Erythroblast (primary cell): Measurements from ENCODE around the gene CFI.

ENCODE experiments used
- DNase-seq, 2 experiments: peaks; one replicate each; lab custom pipeline; 2025; lab: John Stamatoyannopoulos, UW
- GATA1 ChIP-seq: IDR thresholded peaks from 2 replicates; pipeline ENCODE4 v1.6.1; 2011; ENCODE audit warnings: low read depth, mild to moderate bottlenecking, control low read depth, low read length, moderate library complexity
- POLR2A ChIP-seq: IDR thresholded peaks from 2 replicates; pipeline ENCODE4 v1.6.1; 2011; ENCODE audit warnings: mild to moderate bottlenecking, low read length

Gene CFI

GRCh38 chr4:109730619-109731545 lies 70.9 kb downstream of the CFI start:
- TF ChIP-seq POLR2A (no peak), GATA1 (no peak)
- DNase-seq: peak; percentile 44

DNA sequence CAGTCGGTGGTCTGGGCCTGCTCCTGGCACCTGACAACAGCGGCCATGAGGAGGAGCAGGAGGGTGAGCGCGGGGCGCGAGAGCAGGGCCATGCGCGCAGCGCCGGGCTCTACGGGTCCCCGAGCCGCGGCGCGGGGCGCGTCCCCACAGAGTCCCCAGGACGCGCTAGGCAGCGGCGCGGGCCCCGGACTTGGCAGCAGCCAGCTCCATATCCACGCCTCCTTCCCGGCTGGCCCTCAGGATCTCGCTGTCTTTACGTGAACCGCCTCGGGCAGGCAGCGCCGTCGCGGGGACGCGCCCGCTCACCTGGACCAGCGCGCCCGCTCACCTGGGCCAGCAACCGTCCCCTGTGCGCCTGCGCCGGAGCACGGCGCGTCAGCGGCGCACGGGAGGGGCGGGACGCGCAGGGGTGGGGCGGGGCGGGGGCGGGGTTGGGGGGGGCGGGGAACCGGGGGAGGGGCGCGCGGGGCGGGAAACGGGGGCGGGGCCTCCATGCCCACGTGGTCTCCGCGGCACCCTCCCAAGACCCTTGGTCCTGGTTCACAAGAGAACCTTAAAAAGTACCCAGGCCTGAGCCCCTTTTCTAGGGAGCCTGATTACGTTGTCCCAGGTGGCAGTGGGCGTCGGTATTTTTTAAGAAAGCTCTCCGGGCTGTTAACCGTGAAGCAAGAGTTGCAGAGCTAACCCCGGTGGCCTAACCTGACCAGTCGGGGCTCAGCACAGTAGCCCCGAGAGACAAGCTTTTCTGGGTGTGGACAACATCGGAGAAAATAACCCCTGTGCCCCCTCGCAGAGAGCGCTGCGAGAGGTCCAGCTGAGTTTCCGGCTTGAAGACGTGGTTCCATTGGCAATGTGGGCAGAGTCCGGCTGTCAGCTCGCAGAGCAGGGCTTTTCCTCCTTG lies 71.8 kb downstream of the CFI start, which contains the start of gene PLA2G12A:
TSS of gene PLA2G12A (minus strand) at position 353 of the 901 bp plus-strand sequence. CDS start at position 92, 261 bp downstream.
- DNase-seq: peak; percentile 83 to 92
- TF ChIP-seq POLR2A (peak; percentile 45), GATA1 (no peak)

DNA sequence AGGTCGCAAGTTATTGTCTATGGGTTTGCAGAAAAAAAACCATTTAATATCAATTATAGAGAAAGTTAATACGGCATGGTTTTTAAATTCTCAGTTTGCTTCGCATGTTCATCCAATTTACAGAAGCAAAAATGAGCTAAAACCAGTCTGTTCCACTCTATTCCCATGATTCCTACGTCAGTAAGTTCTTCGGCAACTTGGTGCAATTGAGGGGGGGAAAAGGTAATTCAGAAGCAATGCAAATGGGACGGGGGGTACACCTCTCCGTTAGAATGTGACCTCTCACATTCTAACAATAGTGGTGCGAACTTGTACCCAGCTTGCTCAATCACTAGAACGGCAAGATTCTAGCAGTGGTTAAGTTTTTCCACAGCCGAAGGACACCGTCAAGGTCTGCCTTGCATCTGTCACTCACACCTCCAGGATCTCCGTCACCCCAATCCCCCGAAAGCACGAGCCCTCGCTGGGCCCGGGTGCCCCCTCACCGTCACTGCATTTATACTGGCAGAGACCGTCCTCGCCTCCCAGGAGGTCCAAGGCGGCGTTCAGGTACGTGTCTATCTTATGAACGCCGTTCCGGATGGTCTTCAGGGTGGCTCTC lies 72.6 kb downstream of the CFI start:
- DNase-seq: peak; percentile 66 to 76
- TF ChIP-seq GATA1 (no peak), POLR2A (no peak)

DNA sequence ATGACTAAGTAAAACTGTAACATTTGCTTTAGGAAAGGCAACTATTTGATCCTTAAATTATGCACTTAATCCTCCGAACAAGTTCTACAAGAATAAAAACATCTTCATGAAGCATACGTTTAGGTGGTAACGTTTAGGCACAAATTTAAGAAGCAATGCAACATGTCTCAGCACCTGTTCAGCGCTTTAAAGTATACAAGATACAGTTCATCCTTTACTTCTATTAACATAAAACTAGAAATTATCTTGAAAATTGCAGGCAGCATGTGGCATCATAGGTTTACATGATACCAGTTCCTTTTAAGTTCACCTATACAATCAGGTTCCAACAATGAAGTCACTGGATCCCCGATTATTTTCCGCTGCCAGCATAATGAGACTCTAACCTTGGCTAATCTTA lies 73.4 kb downstream of the CFI start:
- TF ChIP-seq GATA1 (no peak), POLR2A (no peak)
- DNase-seq: peak; percentile 32 to 45

GRCh38 chr4:109723110-109723509 lies 78.7 kb downstream of the CFI start:
- no peak for DNase-seq
- TF ChIP-seq POLR2A: no peak
- TF ChIP-seq GATA1: no peak

- TF ChIP-seq GATA1 (no peak), POLR2A (no peak)
- no peak for DNase-seq
These were observed 79.4 kb downstream of the CFI start for GRCh38 chr4:109722357-109722756.

DNA sequence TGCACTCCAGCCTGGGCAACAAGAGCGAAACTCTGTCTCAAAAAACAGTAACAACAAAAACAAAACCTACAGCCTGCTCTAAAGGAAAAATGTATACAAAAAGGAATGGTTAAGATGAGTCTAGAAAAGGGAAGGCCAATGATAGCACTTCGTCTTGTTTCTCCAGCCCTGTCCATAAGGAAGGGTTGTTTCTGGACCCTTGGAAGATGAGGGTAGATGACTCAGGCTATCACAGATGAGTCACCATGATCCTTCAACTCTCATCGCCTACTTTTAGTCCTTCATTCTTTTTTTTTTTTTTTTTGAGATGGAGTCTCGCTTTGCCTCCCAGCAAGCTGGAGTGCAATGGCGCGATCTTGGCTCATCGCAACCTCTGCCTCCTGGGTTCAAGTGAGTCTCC lies 80.8 kb downstream of the CFI start:
- DNase-seq: peak in 1 of 2 experiments; percentile 34
- TF ChIP-seq POLR2A (no peak), GATA1 (no peak)

DNA sequence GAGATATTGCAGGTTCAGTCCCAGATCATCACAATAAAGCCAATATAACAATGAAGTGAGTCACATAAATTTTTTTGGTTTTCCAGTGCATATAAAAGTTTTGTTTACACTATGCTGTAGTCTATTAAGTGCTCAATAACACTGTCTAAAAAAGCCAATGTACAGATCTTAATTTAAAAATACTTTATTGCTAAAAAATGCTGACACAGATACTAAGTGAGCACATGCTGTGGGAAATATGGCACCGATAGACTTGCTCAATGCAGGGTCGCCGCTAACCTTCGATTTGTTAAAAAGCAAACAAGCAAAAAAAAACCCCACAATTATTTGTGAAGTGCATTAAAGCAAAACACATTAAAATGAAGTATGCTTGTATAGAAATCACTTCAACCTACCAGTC lies 82.2 kb downstream of the CFI start:
- DNase-seq: no peak
- TF ChIP-seq POLR2A (no peak), GATA1 (no peak)

GRCh38 chr4:109718759-109719158 lies 83.0 kb downstream of the CFI start:
- DNase-seq: no peak
- TF ChIP-seq GATA1: no peak
- no peak for TF ChIP-seq POLR2A

GRCh38 chr4:109713500-109713899 lies 88.3 kb downstream of the CFI start:
- DNase-seq: no peak
- no peak for TF ChIP-seq GATA1
- TF ChIP-seq POLR2A: no peak

DNA sequence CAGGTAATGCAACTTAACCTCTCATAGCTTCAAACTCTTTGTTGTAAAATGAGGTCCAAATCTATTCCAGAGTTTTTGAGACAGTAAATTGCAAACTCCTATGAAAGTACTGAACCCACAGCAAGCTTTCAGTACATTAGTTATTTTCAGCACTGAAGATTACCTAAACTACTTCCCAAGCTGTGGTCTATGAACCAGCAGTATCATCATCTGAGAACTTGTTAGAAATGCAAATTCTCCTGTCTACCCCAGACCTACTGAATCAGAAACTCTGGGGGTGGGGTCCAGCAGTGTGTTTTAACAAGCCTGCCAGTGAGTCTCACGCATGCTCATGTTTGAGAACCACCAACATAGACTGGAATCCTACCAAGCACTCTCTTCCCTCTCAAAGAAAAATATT lies 92.8 kb downstream of the CFI start:
- no peak for TF ChIP-seq GATA1
- no peak for TF ChIP-seq POLR2A

DNA sequence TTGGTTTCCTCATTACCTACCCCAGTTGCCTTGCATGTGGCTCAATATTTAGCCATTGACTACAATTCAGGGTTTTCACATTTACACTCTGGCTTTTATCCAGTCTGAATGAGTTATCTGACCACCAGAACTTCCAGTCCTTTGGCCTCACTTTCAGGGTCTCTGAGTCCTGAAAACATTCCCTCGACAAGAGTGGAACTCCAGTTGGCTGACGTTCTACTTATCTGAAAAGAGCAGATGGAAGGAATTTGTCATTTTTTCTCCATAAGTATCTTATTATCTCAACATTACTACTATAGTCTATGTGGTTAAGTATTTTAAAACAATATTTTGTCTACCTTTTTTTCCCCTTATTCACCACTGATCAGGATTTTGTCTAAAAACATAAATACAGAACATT lies 93.4 kb downstream of the CFI start:
- no peak for DNase-seq
- TF ChIP-seq GATA1: no peak
- TF ChIP-seq POLR2A: no peak

More for the DNA sequence above, 92.8 kb downstream of the CFI start:
- no peak for DNase-seq

GRCh38 chr4:109703664-109704361 lies 98.0 kb downstream of the CFI start:
- DNase-seq: no peak
- no peak for TF ChIP-seq GATA1
- TF ChIP-seq POLR2A: no peak
